Panc1 (cell line): ENCODE data around the gene UBFD1. TPM values are rescaled to one million over a fixed set of nuclear protein-coding genes. Genes with fewer than 3 reads are reported as not detected.

Source experiments
- ATAC-seq: fragments of 200-7000 bp; cut with Tn5 transposase; 2 replicates; pipeline ENCODE4 v1.9.1; 2020; ENCODE audit warnings: mild to moderate bottlenecking, moderate library complexity
- BruUV-seq: library from RNA; stranded (reverse); fragments of 400-500 nt; replicated peaks from 2 replicates; lab custom pipeline; 2021; lab: Mats Ljungman, UMichigan
- CTCF ChIA-PET: fragments of 300-600 bp; sonication (Branson Sonifier 250); formaldehyde crosslinking; loops from one replicate; lab custom pipeline; 2022; ENCODE audit warnings: antibody characterized with exemption; lab: Charles Lee
- POLR2A ChIA-PET: fragments of 300-600 bp; sonication (Branson Sonifier 250); formaldehyde crosslinking; loops from one replicate; lab custom pipeline; 2022; ENCODE audit warnings: antibody characterized with exemption; lab: Charles Lee
- DNase-seq: peaks from one replicate; pipeline ENCODE4 v3.0.0-alpha.2; 2010; ENCODE audit warnings: low read depth, low spot score
- H3K27ac ChIP-seq: 2 replicates; pipeline ENCODE4 v1.5.1; 2011; ENCODE audit warnings: mild to moderate bottlenecking, low read length, inconsistent platforms
- H3K27me3 ChIP-seq: fragments of 200-500 bp; sonication (Bioruptor generic); 2 replicates; pipeline ENCODE4 v1.6.0; 2014; ENCODE audit warnings: low read length, inconsistent platforms; ENCODE audit not compliant: control insufficient read depth, insufficient read depth
- H3K36me3 ChIP-seq: fragments of 200-500 bp; sonication (Bioruptor generic); 2 replicates; pipeline ENCODE4 v1.5.1; 2014; ENCODE audit warnings: inconsistent platforms, mild to moderate bottlenecking, low read length, moderate library complexity; ENCODE audit not compliant: control insufficient read depth, insufficient read depth
- H3K4me1 ChIP-seq: 2 replicates; pipeline ENCODE4 v1.5.1; 2011; ENCODE audit warnings: inconsistent platforms, mild to moderate bottlenecking, low read length, moderate library complexity; ENCODE audit not compliant: control insufficient read depth, insufficient read depth
- H3K4me3 ChIP-seq, 2 experiments: 2 replicates each; pipeline ENCODE4 v1.5.1; 2011 to 2012; ENCODE audit warnings: low read depth in 2 of 2, low read length in 2 of 2, mild to moderate bottlenecking in 2 of 2, inconsistent platforms in 1 of 2, moderate library complexity in 1 of 2
- H3K9me3 ChIP-seq: fragments of 200-500 bp; sonication (Bioruptor generic); 2 replicates; pipeline ENCODE4 v1.5.1; 2014; ENCODE audit warnings: low read depth, mild to moderate bottlenecking, inconsistent platforms, low read length, moderate library complexity; ENCODE audit not compliant: control insufficient read depth, insufficient read depth
- POLR2AphosphoS5 ChIP-seq: IDR thresholded peaks from 2 replicates; pipeline ENCODE4 v1.6.1; 2012; ENCODE audit warnings: mild to moderate bottlenecking, low read depth, low read length, moderate library complexity
- SIN3A ChIP-seq: IDR thresholded peaks from 2 replicates; pipeline ENCODE4 v1.6.1; 2012; ENCODE audit warnings: low read depth, mild to moderate bottlenecking, low read length, moderate library complexity, borderline replicate concordance; ENCODE audit not compliant: insufficient read depth
- TCF7L2 ChIP-seq: IDR thresholded peaks from 2 replicates; pipeline ENCODE4 v1.6.1; 2011; ENCODE audit warnings: mild to moderate bottlenecking, low read depth, low read length, inconsistent platforms
- in situ Hi-C: cut with HindIII; loops from 2 replicates; pipeline ENCODE4 v1.10.0; 2016; ENCODE audit warnings: low sequenced_read_pairs, low pct_unique_long_range_greater_than_20kb
- intact Hi-C: fragments of 100-400 bp; cut with micrococcal nuclease; formaldehyde crosslinking; loops from one replicate; pipeline ENCODE4 v1.10.0; 2022; ENCODE audit not compliant: unreplicated experiment
- total RNA-seq: library from RNA; stranded (reverse); gene quantifications from one replicate; pipeline ENCODE4 v1.2.1, GENCODE V29; 2021; ENCODE audit not compliant: unreplicated experiment
- TF ChIP-seq, protein P1 (sequence below): fragments of 450-650 bp; IDR thresholded peaks from 2 replicates; pipeline ENCODE4 v1.5.1; 2017; ENCODE audit warnings: mild to moderate bottlenecking
- TF ChIP-seq, protein P2 (sequence below), 2 experiments: IDR thresholded peaks; 2 replicates each; pipeline ENCODE4 v1.6.1; 2011 to 2012; ENCODE audit warnings: low read depth in 2 of 2, control low read depth in 1 of 2, low read length in 1 of 2, mild to moderate bottlenecking in 1 of 2, moderate library complexity in 1 of 2; ENCODE audit not compliant: insufficient read depth in 1 of 2

The UBFD1 gene
- total RNA-seq, 1 experiment from 2014 or later = 102 TPM

DNA sequence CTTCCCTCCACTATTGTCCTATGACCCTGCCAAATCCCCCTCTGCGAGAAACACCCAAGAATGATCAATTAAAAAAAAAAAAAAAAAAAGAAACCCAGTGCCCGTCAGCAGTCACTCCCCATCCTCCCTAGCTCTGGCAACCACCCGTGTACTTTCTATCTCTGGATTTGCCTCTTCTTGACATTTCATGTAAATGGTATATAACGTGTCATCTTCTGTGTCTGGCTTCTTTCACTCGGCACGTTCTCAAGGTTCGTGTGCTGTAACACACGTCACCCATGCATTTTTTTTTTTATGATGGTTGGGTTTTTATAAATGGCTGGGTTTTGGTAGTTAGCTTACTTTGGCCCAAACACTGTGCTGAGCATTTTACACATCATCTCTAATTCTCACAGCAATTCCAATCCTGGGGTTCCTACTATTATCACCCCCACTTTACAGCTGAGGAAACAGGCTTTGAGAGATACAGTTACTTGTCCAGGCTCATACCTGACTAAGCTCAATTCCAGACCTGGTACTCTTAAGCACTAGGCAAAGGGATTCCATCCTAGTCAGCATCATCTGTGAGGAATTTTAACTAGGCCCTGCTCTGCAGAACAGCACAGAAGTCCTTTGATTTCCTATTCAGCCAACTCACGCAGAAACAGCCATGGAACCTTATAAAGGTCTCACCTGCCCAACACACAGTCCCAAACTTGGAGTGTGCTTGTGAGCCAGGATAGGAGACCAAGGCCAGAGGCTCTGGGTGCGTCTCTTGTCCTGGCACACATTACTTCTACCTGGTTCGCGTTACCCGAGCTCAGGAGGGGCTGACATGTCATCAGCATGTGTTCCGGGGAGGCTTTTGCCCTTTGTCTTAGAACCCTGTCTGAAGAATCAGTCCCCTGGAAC is 26.9 kb downstream of the UBFD1 start:
- Histone ChIP-seq H3K27ac (no peak overlapping the region), H3K36me3 (peaks cover 23% of the 10 kb centered on the region), H3K4me1 (no peaks in the 10 kb centered on the region), H3K4me3 (no peak overlapping the region), H3K9me3 (no peaks in the 10 kb centered on the region), H3K27me3 (no peaks in the 10 kb centered on the region)
- intact Hi-C loops = no loop called here
- ChIA-PET CTCF (no interaction called here), POLR2A (no interaction called here)
- in situ Hi-C loops = no loop called here
- no peak for TF ChIP-seq POLR2AphosphoS5
- TF ChIP-seq, protein P1, sequence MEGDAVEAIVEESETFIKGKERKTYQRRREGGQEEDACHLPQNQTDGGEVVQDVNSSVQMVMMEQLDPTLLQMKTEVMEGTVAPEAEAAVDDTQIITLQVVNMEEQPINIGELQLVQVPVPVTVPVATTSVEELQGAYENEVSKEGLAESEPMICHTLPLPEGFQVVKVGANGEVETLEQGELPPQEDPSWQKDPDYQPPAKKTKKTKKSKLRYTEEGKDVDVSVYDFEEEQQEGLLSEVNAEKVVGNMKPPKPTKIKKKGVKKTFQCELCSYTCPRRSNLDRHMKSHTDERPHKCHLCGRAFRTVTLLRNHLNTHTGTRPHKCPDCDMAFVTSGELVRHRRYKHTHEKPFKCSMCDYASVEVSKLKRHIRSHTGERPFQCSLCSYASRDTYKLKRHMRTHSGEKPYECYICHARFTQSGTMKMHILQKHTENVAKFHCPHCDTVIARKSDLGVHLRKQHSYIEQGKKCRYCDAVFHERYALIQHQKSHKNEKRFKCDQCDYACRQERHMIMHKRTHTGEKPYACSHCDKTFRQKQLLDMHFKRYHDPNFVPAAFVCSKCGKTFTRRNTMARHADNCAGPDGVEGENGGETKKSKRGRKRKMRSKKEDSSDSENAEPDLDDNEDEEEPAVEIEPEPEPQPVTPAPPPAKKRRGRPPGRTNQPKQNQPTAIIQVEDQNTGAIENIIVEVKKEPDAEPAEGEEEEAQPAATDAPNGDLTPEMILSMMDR = no peak
- no peak for TF ChIP-seq SIN3A
- TF ChIP-seq, protein P2, sequence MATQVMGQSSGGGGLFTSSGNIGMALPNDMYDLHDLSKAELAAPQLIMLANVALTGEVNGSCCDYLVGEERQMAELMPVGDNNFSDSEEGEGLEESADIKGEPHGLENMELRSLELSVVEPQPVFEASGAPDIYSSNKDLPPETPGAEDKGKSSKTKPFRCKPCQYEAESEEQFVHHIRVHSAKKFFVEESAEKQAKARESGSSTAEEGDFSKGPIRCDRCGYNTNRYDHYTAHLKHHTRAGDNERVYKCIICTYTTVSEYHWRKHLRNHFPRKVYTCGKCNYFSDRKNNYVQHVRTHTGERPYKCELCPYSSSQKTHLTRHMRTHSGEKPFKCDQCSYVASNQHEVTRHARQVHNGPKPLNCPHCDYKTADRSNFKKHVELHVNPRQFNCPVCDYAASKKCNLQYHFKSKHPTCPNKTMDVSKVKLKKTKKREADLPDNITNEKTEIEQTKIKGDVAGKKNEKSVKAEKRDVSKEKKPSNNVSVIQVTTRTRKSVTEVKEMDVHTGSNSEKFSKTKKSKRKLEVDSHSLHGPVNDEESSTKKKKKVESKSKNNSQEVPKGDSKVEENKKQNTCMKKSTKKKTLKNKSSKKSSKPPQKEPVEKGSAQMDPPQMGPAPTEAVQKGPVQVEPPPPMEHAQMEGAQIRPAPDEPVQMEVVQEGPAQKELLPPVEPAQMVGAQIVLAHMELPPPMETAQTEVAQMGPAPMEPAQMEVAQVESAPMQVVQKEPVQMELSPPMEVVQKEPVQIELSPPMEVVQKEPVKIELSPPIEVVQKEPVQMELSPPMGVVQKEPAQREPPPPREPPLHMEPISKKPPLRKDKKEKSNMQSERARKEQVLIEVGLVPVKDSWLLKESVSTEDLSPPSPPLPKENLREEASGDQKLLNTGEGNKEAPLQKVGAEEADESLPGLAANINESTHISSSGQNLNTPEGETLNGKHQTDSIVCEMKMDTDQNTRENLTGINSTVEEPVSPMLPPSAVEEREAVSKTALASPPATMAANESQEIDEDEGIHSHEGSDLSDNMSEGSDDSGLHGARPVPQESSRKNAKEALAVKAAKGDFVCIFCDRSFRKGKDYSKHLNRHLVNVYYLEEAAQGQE (IDR thresholded peaks at IDR 0.05; ENCODE audit: insufficient read depth in 1 of 2, low read depth in 2 of 2, low read length in 1 of 2) = no peak
- no peak for TF ChIP-seq TCF7L2
- ATAC-seq (peak; percentile 52; the same call in 1 of the 2 replicates), DNase-seq (no peak)
- BruUV-seq = no TSS peak

DNA sequence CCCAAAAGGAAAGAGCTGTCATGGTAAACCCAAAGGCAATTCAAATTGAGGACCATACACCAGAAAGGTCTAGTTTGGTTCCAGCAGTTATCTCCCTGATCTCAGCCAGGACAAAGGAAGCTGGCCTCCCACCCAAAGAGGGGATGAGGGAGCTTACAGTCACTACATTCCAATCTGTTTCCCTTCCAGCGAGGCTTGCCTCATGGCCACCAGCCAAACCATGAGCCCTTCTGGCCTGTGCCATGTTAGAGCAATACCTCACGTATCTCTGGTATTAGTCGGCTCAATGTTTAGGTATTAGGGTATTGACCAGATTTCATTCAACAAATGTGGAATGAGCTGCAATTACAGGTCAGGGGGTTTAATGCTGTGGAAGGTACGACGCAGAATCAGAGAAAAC is 30.2 kb downstream of the UBFD1 start:
- no peaks in the 10 kb centered on the region for H3K4me1 ChIP-seq
- ChIA-PET CTCF (no interaction called here), POLR2A (no interaction called here)
- no peaks in the 10 kb centered on the region for H3K9me3 ChIP-seq
- intact Hi-C loops (no loop called here), in situ Hi-C loops (no loop called here)
- no peak for ATAC-seq
- DNase-seq = no peak
- no peak overlapping the region for H3K27ac ChIP-seq
- TF ChIP-seq, protein P2 (IDR thresholded peaks at IDR 0.05; ENCODE audit: insufficient read depth in 1 of 2, low read depth in 2 of 2, low read length in 1 of 2) = no peak
- TF ChIP-seq, protein P1 = no peak
- TF ChIP-seq SIN3A = no peak
- no peak for TF ChIP-seq TCF7L2
- TF ChIP-seq POLR2AphosphoS5 = no peak
- no TSS peak for BruUV-seq
- no peak overlapping the region for H3K4me3 ChIP-seq
- H3K27me3 ChIP-seq = no peaks in the 10 kb centered on the region
- peaks cover 18% of the 10 kb centered on the region for H3K36me3 ChIP-seq
